H9 (cell line): ENCODE results near the gene TTC9B. TPM values are rescaled to one million over a fixed set of nuclear protein-coding genes. Genes with fewer than 3 reads are reported as not detected.

Experiments
- DNase-seq: peaks from one replicate; pipeline ENCODE4 v3.0.0-alpha.2; 2017
- H2AFZ ChIP-seq: one replicate; pipeline ENCODE4 v1.6.1; 2013; ENCODE audit warnings: mild to moderate bottlenecking, low read length, control low read depth, moderate library complexity
- H2AK5ac ChIP-seq: 2 replicates; pipeline ENCODE4 v1.6.1; 2013; ENCODE audit warnings: low read length, control low read depth, mixed read lengths; ENCODE audit not compliant: insufficient read length
- H2BK120ac ChIP-seq: one replicate; pipeline ENCODE4 v1.6.1; 2013; ENCODE audit warnings: low read depth, mild to moderate bottlenecking, low read length, control low read depth, inconsistent platforms; ENCODE audit not compliant: poor library complexity, severe bottlenecking
- H2BK12ac ChIP-seq: 2 replicates; pipeline ENCODE4 v1.6.1; 2013; ENCODE audit warnings: low read length, control low read depth, mixed read lengths, low read depth; ENCODE audit not compliant: insufficient read length
- H2BK15ac ChIP-seq: 2 replicates; pipeline ENCODE4 v1.6.1; 2013; ENCODE audit warnings: low read depth, low read length, control low read depth
- H2BK20ac ChIP-seq: one replicate; pipeline ENCODE4 v1.6.1; 2013; ENCODE audit warnings: low read depth, mild to moderate bottlenecking, low read length, control low read depth, inconsistent platforms; ENCODE audit not compliant: poor library complexity, severe bottlenecking
- H2BK5ac ChIP-seq: 2 replicates; pipeline ENCODE4 v1.6.1; 2013; ENCODE audit warnings: low read length, control low read depth, mixed read lengths; ENCODE audit not compliant: insufficient read length
- H3K14ac ChIP-seq: 2 replicates; pipeline ENCODE4 v1.6.1; 2013; ENCODE audit warnings: low read length, control low read depth; ENCODE audit not compliant: insufficient read depth
- H3K18ac ChIP-seq: 2 replicates; pipeline ENCODE4 v1.6.1; 2013; ENCODE audit warnings: low read depth, mild to moderate bottlenecking, mixed read lengths, low read length, control low read depth; ENCODE audit not compliant: insufficient read length
- H3K23ac ChIP-seq: 2 replicates; pipeline ENCODE4 v1.6.1; 2013; ENCODE audit warnings: low read length, control low read depth, mixed read lengths, low read depth; ENCODE audit not compliant: insufficient read length
- H3K23me2 ChIP-seq: 2 replicates; pipeline ENCODE4 v1.6.1; 2013; ENCODE audit warnings: low read depth, mild to moderate bottlenecking, mixed read lengths, low read length, control low read depth; ENCODE audit not compliant: insufficient read length, poor library complexity, severe bottlenecking
- H3K27ac ChIP-seq: 2 replicates; pipeline ENCODE4 v1.5.1; 2013; ENCODE audit warnings: low read length, control low read depth, mixed read lengths, low read depth; ENCODE audit not compliant: insufficient read length
- H3K27me3 ChIP-seq: 2 replicates; pipeline ENCODE4 v1.6.1; 2013; ENCODE audit warnings: low read length, control low read depth, inconsistent platforms; ENCODE audit not compliant: insufficient read depth
- H3K4ac ChIP-seq: 2 replicates; pipeline ENCODE4 v1.6.1; 2013; ENCODE audit warnings: low read depth, mild to moderate bottlenecking, control low read depth, inconsistent platforms, low read length, moderate library complexity
- H3K4me1 ChIP-seq: 2 replicates; pipeline ENCODE4 v1.6.1; 2013; ENCODE audit warnings: low read length, control low read depth, inconsistent platforms; ENCODE audit not compliant: insufficient read depth
- H3K4me2 ChIP-seq: 2 replicates; pipeline ENCODE4 v1.6.1; 2013; ENCODE audit warnings: low read length, control low read depth, mixed read lengths; ENCODE audit not compliant: insufficient read length, insufficient read depth
- H3K56ac ChIP-seq: 2 replicates; pipeline ENCODE4 v1.6.1; 2013; ENCODE audit warnings: low read depth, mild to moderate bottlenecking, mixed read lengths, low read length, control low read depth; ENCODE audit not compliant: insufficient read length
- H3K79me1 ChIP-seq: 2 replicates; pipeline ENCODE4 v1.6.1; 2013; ENCODE audit warnings: low read depth, mild to moderate bottlenecking, moderate library complexity, low read length, control low read depth, inconsistent platforms; ENCODE audit not compliant: insufficient read depth, poor library complexity, severe bottlenecking
- H3K79me2 ChIP-seq: 2 replicates; pipeline ENCODE4 v1.6.1; 2013; ENCODE audit warnings: low read length, control low read depth, inconsistent platforms; ENCODE audit not compliant: insufficient read depth
- H3K9ac ChIP-seq: 2 replicates; pipeline ENCODE4 v1.6.1; 2013; ENCODE audit warnings: low read length, control low read depth, mixed read lengths; ENCODE audit not compliant: insufficient read length; ENCODE audit errors: extremely low read depth
- H3K9me3 ChIP-seq: one replicate; pipeline ENCODE4 v1.6.1; 2013; ENCODE audit warnings: low read depth, low read length, inconsistent platforms; ENCODE audit not compliant: control insufficient read depth
- H3T11ph ChIP-seq: one replicate; pipeline ENCODE4 v1.6.1; 2013; ENCODE audit warnings: mild to moderate bottlenecking, low read length, control low read depth, inconsistent platforms
- H4K20me1 ChIP-seq: one replicate; pipeline ENCODE4 v1.6.1; 2013; ENCODE audit not compliant: control insufficient read depth, insufficient read length, insufficient read depth
- H4K5ac ChIP-seq: 2 replicates; pipeline ENCODE4 v1.6.1; 2013; ENCODE audit warnings: low read depth, mild to moderate bottlenecking, mixed read lengths, low read length, control low read depth; ENCODE audit not compliant: insufficient read length
- H4K8ac ChIP-seq: replicated peaks from 2 replicates; pipeline ENCODE4 v1.6.1; 2013; ENCODE audit warnings: low read length, control low read depth, mixed read lengths, low read depth; ENCODE audit not compliant: insufficient read length
- H4K91ac ChIP-seq: 2 replicates; pipeline ENCODE4 v1.6.1; 2013; ENCODE audit warnings: low read depth, mild to moderate bottlenecking, moderate library complexity, mixed read lengths, low read length, control low read depth; ENCODE audit not compliant: insufficient read length
- H3K27ac Mint-ChIP-seq, 3 experiments: 2 replicates in 2 of 3; 3 replicates in 1 of 3; pipeline ENCODE4 v1.8.0; 2020 to 2021; ENCODE audit warnings: mixed read lengths in 3 of 3, mild to moderate bottlenecking in 1 of 3, moderate library complexity in 1 of 3
- H3K27me3 Mint-ChIP-seq: 2 replicates; pipeline ENCODE4 v1.8.0; 2021; ENCODE audit warnings: low read depth, mild to moderate bottlenecking, moderate library complexity, mixed read lengths
- H3K36me3 Mint-ChIP-seq, 3 experiments: 2 replicates in 2 of 3; 3 replicates in 1 of 3; pipeline ENCODE4 v1.8.0; 2020 to 2021; ENCODE audit warnings: low read depth in 3 of 3, mixed read lengths in 3 of 3; ENCODE audit not compliant: insufficient read depth in 1 of 3
- H3K4me1 Mint-ChIP-seq, 2 experiments: 2 replicates each; pipeline ENCODE4 v1.8.0; 2020; ENCODE audit warnings: mixed read lengths in 2 of 2
- H3K4me3 Mint-ChIP-seq, 2 experiments: 2 replicates in 1 of 2; 3 replicates in 1 of 2; pipeline ENCODE4 v1.8.0; 2020 to 2021; ENCODE audit warnings: mild to moderate bottlenecking in 2 of 2, mixed read lengths in 2 of 2, moderate library complexity in 1 of 2
- H3K9me3 Mint-ChIP-seq, 2 experiments: 2 replicates in 1 of 2; 3 replicates in 1 of 2; pipeline ENCODE4 v1.8.0; 2020; ENCODE audit warnings: mild to moderate bottlenecking in 2 of 2, mixed read lengths in 2 of 2, moderate library complexity in 1 of 2
- WGBS: extraction: QIAGEN DNeasy Blood & Tissue Kit; methylation state at CpG from one replicate; pipeline ENCODE4 v1.1.7; 2013; ENCODE audit warnings: missing lambda C conversion rate, low lambda C conversion rate, mixed read lengths; ENCODE audit not compliant: insufficient read length; ENCODE audit errors: extremely low coverage; 5-methylcytosine and 5-hydroxymethylcytosine counted together
- total RNA-seq: library from RNA; stranded (reverse); gene quantifications from 2 replicates; pipeline ENCODE4 v1.2.1, GENCODE V29; 2021
- TF ChIP-seq, protein P1 (sequence below): fragments of 200-600 bp; sonication (generic); conservative IDR thresholded peaks from 3 replicates; pipeline ENCODE4 v1.8.0; 2021; ENCODE audit warnings: antibody characterized with exemption, mild to moderate bottlenecking

TTC9B gene
- total RNA-seq, 1 experiment from 2014 or later, result 0.15 TPM

DNA sequence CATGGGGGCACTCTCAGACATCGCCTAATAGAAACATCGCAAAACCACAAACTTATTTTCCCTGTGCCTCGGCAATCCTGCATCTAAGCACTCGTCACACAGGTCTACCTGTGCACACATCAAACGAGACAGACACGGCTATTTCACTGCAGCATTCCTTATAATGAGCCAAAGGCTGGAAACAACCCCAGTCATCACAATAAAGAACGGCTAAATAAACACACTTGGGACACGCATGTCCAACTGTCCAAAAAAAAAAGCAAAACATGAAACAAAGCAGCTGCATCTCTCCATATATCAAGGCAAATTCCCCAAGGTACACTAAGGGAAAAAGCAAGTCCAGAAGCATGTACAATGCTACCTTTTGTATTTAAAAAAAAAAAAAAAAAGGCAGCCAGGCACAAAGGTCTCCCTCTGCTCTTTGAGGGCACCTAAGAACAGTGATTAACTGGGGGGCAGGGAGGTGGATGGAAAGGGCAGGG lies 35.5 kb upstream of the TTC9B start:
- no peak overlapping the region for H2BK20ac ChIP-seq
- no peaks in the 10 kb centered on the region for H3K9me3 ChIP-seq
- no peaks in the 10 kb centered on the region for H3K79me2 ChIP-seq
- no peak overlapping the region for H3T11ph ChIP-seq
- Mint-ChIP-seq H3K36me3 (peaks cover 22 to 54% (median 45%) of the 10 kb centered on the region in 3 experiments), H3K4me1 (peaks cover 16 to 19% of the 10 kb centered on the region in 2 experiments), H3K27me3 (no peaks in the 10 kb centered on the region), H3K4me3 (no peak overlapping the region), H3K27ac (peak overlapping the region in 2 of 3 experiments; percentile 17 to 48; a peak in 4 of 7 replicates), H3K9me3 (no peaks in the 10 kb centered on the region)
- no peaks in the 10 kb centered on the region for H3K23me2 ChIP-seq
- H3K14ac ChIP-seq, result no peak overlapping the region
- no peak overlapping the region for H3K4ac ChIP-seq
- H4K20me1 ChIP-seq, result peaks cover 2% of the 10 kb centered on the region
- H3K4me2 ChIP-seq, result no peak overlapping the region
- no peak overlapping the region for H2BK120ac ChIP-seq
- peaks cover 2% of the 10 kb centered on the region; the same call in 1 of the 2 replicates for H3K4me1 ChIP-seq
- no peak overlapping the region for H4K5ac ChIP-seq
- H3K56ac ChIP-seq, result no peak overlapping the region
- no peak overlapping the region for H3K9ac ChIP-seq
- no peak overlapping the region for H3K23ac ChIP-seq
- peaks cover 2% of the 10 kb centered on the region for H3K79me1 ChIP-seq
- H3K18ac ChIP-seq, result no peak overlapping the region
- H3K27me3 ChIP-seq, result no peaks in the 10 kb centered on the region
- DNase-seq, result no peak
- no peak overlapping the region for H2BK5ac ChIP-seq
- H2AFZ ChIP-seq, result no peak overlapping the region
- no peak overlapping the region for H4K8ac ChIP-seq
- no peak overlapping the region for H2BK15ac ChIP-seq
- no peak overlapping the region for H4K91ac ChIP-seq
- no CpG with 5 or more reads among the region's 8 CpGs for WGBS
- no peak overlapping the region for H3K27ac ChIP-seq
- TF ChIP-seq, protein P1, sequence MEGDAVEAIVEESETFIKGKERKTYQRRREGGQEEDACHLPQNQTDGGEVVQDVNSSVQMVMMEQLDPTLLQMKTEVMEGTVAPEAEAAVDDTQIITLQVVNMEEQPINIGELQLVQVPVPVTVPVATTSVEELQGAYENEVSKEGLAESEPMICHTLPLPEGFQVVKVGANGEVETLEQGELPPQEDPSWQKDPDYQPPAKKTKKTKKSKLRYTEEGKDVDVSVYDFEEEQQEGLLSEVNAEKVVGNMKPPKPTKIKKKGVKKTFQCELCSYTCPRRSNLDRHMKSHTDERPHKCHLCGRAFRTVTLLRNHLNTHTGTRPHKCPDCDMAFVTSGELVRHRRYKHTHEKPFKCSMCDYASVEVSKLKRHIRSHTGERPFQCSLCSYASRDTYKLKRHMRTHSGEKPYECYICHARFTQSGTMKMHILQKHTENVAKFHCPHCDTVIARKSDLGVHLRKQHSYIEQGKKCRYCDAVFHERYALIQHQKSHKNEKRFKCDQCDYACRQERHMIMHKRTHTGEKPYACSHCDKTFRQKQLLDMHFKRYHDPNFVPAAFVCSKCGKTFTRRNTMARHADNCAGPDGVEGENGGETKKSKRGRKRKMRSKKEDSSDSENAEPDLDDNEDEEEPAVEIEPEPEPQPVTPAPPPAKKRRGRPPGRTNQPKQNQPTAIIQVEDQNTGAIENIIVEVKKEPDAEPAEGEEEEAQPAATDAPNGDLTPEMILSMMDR, result no peak
- no peak overlapping the region for H2AK5ac ChIP-seq
- no peak overlapping the region for H2BK12ac ChIP-seq
